ENCODE data around the gene C10orf120. TPM values are rescaled to one million over a fixed set of nuclear protein-coding genes. Genes with fewer than 3 reads are reported as not detected.

C10orf120 gene
- polyA plus RNA-seq (ENCODE audit: insufficient read length in 12 of 12), result not detected
- long read RNA-seq, donor 1, result 0 reads
- long read RNA-seq, donor 2, result 0 reads
- long read RNA-seq, donor 3, result 0 reads
- long read RNA-seq, donor 4, result 0 reads
- long read RNA-seq, donor 5, result 0 reads
- long read RNA-seq, donor 6, result 0 reads
- long read RNA-seq, donor 7, result 0 reads
- long read RNA-seq, donor 8, result 0 reads
- long read RNA-seq, donor 9, result 0 reads
- long read RNA-seq, donor 10, result 0 reads
- long read RNA-seq, donor 11, result 0 reads

DNA sequence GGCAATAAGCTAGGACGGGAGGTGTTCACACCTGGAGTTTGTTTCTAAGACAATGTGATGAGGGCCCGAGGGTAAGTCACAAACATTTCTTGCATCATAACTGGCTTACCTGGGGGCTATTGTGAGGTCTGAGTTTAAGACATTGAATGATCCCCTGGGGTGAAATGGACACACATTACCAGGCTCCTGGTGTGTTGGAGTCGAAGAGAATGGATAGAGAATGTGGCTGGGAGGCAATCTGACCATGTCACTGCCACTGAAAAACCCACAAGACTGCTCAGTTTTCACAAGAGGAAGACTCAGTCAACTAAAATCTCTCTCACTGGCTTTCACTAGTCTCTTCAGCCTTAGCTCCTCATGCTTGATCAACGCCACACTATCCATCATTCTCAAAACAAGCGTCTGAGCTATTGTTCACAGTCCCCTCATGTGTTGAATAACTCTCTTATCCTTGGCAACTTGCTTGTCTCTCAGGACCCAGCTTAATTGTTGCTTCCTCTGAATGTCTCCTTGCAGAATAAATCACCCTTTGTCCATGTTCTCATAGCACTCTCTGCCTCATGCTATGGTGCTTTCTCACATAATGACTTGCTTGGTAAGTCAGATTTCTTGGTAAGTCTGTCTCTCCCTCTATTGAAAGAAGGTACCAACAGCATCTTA, at the start of gene C10orf120:
Gene C10orf120 (minus strand): TSS at position 51 of the 660 bp plus-strand sequence. CDS start 56 bp downstream, outside the sequence.
- no peak for DNase-seq

DNA sequence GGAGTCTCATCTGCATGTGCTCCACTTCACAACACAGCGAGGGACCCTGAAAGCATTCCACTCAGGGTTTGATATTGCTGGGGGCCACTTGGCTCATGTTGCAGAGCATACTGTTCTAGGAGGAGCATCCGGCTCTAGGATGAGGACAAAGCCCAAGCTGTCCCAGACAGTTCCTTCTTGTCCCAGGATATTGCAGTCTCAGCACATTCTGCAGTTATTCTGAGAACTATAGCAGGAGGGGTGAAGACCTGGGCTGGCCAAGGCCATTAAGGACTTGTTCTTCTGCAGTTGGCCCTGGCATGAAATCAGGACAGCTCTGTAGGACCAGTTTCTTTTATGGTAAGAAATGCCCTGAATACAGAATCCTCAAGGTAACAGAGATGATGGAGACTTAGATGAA, 48.9 kb upstream of the C10orf120 start:
- no peak for DNase-seq

DNA sequence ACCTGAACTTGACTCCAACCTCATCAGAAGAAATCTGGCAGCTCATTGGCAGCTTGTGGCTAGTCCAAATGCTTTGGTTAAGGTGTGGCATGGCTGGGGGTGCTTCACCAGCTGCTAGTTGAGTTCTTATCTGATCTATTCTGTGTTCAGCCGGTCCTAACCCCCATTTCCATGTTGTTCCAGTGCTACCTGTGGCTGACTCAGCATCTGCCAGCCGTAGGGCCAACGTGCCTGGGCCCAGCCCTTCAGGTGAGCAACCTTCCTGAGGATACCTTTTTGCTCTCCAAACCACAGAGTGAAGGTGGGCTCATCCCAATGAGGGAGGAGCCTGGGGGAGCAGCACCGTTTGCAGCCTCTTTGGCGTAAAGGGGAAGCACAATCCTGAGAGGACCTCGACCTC, 46.8 kb upstream of the C10orf120 start:
- DNase-seq, result no peak

DNA sequence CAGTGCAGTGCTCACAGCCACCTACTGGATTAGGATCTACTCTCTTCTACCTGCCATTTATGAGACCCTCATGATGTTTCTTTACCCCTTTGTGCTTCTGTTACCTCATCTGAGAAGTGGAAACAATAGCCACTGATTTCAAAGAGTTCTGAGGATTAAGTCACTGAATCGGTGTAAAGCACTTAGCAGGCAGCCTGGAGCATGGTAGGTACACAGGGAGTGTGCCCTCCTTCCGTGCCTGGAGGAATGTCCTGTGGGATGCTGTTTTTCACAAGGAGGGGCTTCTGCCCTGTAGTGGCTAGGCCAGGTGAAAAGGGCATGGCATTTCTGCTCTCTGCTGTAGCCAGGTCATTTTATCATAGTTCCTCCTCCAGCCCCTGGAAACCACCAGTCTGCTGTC, 44.6 kb upstream of the C10orf120 start:
- DNase-seq, result no peak

DNA sequence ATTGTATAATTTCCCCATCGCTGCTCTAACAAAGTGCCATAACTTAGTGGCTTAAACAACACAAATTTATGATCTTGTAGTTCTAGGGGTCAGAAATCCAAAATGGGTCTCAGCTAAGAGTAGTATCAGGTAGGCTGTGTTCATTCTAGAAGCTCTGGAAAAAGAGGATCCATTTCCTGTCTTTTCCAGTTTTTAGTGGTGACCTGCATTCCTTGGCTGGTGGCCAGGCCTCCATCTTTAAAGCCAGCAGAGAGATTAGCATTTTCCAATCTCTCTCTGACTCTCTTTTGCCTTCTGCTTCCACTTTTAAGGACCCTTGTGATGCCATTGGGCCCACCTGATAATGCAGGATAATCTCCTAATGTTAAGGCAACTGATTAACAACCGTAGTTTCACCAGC, 41.0 kb upstream of the C10orf120 start:
- DNase-seq, result no peak

DNA sequence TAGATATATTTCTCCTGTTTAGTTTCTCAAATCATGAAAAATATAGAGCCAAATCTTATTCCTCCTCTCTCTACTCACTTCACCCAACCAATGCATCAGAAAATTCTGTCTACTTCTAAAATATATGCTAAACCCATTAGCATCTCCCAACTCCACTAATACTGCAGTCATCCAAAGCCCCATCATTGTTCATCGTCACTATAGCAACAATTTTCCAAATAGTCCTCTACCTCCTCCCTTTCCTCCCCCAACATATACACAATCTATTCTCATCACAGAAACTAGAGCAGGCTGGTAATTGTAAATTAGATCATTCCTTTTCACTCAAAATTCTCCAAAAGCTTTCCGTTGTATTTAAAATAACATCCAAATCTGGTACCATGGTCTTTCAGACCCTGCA, 38.4 kb upstream of the C10orf120 start:
- DNase-seq, result no peak

DNA sequence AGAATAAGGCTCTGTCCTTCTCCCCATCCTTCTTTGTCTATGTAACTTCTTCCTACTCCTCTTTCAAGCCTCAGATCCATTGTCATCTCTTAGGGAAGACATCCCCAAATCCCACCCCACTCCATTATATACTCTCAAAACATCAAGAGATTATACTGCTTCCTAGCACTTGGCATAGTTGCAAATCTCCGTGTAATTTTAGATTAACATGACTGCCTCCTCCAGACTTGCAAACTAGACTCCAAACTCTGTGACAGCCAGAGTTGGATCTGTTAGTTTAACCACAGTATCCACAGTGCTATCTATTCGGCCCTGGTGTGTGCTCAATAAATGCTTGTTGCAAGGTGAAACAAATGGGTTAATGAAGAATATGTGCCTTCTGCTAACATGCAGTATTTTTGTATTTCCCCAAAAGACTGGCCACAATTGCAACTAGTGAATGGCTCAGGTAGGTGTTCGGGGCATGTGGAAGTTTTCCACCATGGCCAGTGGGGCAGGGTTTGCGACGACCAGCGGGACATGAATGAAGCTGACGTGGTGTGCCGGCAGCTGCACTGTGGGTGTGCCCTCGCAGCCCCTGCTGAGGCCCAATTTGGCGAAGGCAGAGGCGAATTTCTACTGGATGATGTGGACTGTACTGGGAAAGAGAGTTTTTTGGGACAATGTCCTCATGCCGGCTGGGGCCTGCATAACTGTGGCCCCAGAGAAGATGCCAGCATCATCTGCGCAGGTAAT, 34.5 kb upstream of the C10orf120 start:
- no peak for DNase-seq

DNA sequence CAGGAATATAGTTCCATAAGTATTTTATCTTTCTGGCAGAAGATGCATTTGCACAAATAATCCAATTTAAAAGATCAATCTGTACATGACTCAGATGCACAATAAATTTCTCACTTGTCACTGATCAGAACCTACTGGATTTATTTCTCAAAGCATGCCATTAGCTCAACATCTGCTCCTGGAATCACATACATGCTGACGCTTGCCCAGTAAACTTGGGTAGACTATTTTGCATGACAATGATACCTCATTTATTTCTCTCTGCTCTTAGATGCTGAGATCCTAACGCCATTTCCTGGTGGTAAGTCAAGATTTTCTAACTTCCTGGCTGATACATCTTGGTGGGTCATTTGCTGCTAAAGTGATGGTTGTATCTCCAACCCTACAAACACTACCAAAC, 33.8 kb upstream of the C10orf120 start:
- DNase-seq, result no peak

DNA sequence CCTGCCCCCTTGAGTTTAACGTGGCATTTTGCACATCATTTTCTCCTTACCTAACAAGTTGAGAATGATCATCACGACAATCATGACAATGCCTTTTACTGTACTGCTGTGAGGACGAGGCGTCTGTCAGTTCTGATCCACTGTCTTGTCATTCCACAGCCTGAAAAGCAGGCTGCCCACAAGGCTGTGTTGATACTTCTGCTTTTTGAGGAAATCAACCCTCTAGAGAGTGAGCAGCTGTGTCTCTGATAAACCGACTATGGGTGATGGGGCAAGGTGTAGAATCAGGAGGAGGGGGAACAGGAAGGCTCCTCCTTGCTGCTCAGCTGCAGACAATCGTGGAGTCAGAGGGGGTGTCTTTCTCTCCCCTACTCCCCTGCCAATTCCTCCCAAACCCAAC, 30.6 kb upstream of the C10orf120 start:
- no peak for DNase-seq

DNA sequence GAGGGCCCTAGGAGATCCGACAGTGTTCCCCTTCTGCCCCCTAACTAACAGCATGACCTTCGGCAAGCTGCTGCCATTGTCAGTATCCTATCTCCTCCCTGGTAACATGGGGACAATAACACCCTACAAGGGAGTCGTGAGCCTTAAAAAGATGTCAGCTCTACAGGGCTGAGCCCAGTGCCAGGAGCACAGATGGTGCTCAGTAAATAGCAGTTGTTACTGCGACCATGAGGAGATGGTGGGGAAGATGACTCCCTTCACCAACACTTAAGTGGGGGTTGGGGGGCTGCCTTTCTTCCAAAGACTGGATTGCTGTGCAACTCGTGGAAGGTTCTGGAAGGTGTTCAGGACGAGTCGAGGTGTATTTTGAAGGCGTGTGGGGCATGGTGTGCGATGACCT, 29.5 kb upstream of the C10orf120 start:
- no peak for DNase-seq

DNA sequence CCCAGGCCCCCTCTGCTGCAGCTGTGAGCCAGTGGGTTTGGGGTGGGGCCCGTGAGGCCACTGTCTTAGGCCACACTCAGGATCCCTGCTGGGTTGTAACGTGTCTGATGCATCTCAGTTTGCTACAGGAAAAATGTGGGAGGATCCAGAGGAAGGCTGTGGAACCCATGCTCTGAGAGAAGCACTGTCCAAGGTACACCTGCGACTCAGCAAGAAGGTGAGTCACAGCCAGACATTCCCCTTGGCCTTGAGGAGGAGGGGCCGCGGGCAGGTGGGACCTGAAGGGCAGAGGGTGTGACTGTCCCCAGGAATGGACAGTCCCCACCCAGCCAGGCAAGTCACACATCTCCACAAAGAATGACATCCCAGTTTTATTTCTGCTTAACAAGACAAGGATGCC, 27.8 kb upstream of the C10orf120 start:
- no peak for DNase-seq

DNA sequence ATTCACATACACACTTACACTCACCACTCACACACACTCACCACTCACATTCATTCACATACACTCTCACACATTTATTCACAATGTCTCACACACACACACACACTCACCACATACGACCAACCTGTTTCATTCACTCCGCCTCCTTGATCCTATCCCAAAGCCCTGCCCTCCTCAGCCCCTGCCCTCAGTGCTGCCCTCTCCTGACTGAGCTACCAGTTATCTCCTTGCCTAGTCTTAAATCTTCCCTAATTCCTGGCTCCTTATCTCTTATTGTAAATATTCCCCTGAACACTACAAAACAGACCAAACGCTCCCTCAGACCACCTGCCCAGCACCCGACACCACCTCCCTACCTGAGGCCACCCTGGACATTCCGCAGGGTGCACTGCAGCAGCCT, 26.1 kb upstream of the C10orf120 start:
- no peak for DNase-seq

DNA sequence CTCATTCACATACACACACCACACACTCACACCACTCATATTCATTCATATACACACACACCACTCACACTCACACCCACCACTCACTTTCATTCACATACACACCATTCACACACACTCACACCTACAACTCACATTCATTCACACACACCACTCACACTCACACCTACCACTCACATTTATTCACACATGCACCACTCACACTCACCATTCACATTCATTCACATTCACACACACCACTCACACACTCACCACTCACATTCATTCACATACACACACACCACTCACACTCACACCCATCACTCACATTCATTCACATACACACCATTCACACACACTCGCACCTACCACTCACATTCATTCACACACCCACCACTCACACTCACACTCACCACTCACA, 25.4 kb upstream of the C10orf120 start:
- no peak for DNase-seq

DNA sequence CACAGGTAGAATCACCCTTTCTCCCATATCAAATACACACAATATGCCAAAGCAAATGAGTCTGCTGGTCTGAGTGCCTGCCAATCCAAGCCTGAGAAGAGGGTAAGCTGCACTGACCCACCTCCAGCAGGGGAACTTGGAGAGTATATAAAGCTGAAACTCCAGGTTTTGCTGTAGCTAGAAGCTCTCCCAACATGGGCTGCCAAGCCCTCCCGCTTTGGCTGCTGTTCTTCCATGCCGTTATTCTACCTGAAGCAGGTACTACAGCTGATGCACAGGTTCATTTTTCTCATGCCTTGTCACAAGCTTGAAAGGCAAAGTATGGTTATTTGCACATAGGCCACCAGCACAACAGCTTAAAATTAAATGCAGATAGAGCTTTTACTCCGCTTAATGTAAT, 21.5 kb upstream of the C10orf120 start:
- no peak for DNase-seq

DNA sequence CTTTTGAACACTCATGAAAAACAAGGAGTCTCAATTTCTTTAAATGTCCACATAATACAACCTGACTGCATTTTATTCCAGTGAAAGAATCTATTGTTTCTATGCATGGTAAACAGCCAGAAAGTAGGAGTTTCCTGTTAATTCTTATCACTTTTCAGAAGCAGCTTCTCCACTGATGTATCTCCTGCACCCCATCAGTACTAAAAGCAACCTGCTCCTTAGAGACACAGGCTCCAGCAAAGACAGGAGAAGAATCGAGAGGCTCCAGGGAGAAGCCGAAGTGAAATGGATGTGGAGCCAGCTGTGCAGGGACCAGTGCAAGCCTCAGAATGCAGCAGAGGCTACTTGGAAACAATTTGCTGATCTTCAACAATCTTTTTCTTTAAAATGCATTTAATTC, 16.4 kb upstream of the C10orf120 start:
- no peak for DNase-seq

DNA sequence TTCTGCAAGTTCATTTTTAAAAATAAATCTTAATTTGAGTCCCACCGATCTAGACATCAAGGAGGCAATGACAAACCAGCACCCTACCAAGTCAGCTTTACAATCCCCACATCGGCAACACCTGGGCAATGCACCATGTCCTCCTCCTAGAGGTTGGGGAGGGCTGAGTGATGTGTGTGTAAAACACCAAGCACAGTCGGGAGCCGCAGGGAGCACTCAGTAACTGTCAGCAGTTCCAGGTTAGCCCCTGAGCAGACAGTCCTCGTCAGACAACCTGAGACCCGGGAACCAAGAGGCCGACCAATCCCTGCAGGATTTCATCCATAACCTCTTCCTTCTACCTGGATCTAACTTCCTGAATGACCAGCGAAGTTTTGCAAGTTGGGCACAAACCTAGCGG, 15.9 kb upstream of the C10orf120 start:
- no peak for DNase-seq

DNA sequence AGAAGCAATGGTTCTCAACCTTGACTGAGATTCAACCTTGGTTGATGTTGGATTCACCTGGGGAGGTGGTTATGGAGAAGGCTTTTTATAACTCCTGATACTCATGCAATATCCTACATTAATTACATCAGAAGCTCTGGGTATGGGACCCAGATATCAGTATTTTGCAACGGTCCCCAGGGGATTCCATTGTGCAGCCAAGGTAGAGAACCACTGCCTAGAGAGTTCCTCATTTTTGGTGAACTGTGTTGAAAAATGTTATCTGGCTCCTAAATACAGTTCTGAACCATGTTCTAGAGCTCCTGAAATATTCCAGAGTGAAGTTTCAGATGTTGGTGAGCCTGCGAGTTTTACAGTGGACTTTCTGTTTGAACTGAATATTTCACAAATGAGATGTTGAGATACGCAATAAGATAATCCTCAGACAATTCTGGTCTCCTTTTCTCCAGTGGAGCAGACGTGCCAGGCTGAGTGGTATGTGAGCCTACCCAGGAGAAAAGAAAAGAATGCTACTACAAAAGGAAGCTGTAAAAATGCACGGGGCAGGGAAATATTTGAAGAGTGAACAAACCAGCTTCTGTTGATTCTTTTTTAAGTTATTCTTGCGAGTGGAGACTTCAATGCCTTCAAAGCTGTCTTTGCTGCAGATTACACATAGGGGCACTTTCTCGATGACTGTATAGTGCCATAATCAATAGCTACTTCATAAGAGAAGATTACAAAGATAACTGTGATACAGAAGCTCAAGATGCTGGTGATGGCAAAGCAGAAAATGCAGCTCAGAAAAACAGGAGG, 13.6 kb upstream of the C10orf120 start:
- DNase-seq, result no peak

DNA sequence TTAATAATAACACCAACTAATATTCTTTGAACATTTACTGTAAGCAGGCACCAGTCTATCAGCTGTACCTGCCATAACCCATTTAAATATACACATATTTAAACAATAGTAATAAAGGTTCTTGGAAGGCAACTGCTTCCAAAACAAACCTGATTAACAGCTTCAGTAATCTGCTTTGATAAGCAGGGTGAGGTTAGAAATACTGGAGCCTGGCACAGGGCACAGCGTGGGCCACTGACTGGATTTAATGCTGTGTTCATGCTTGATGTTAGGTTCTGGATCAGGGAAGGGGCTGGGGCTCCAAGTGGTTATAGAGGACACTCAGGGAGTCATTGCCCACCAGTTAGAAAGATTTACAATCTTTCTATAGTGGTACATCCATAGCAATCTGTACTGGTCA, 10.9 kb upstream of the C10orf120 start:
- no peak for DNase-seq

DNA sequence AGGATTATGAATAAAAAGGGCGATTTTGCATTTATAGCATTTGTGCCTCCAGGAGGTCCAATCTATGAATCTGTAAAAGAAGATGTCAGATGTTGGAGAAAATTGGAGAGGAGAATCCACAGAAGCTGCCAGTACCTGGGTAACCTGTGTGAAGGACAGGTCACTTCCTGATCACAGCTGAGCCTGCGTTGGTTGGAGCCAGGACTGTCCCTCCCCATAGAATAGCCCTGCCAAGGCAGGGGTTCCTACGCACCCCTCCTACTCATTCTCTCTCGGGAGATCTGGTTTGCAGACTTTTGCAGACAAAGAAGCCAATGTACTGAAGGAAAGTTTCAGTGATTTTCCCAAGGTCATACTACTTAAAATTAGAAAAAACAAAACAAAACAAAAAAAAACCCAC, 10.3 kb upstream of the C10orf120 start:
- no peak for DNase-seq

DNA sequence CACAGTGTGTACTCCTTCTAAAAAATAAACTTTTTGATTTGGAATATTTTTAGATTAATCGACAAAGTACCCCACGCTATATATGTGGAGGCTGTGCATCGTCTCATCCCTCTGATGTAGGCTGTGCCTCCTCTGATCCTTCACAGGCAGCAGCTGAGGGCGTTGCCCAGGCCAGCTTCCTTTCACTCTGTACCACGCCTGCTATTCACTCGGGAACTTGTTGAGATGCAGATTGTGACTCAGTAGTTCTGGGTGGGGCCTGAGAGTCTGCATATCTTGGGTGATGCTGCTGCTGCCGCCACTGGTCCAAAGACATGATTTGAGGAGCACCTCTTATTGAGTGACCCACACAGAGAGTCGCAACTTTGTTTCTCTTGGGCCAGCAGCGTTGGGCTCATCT, 7.9 kb upstream of the C10orf120 start:
- DNase-seq, result no peak

DNA sequence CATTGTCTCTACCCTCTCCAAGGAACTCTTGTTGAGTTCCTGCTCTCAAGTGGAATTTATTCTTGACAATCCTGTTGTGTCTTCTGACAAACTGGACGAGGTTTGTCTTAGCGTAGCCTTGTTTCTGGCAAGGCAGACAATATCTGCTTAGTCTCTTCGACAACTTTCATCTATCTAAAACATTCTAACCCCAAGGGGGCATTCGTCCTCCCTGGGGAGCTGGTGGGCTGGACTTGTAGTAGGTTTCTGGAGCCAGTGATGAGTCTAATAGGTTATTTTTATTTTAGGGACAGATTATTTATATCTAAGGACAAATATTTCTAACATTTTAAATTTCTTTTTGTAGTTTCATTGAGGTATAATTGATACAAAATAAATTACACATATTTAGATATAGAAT, 7.3 kb upstream of the C10orf120 start:
- DNase-seq, result no peak

DNA sequence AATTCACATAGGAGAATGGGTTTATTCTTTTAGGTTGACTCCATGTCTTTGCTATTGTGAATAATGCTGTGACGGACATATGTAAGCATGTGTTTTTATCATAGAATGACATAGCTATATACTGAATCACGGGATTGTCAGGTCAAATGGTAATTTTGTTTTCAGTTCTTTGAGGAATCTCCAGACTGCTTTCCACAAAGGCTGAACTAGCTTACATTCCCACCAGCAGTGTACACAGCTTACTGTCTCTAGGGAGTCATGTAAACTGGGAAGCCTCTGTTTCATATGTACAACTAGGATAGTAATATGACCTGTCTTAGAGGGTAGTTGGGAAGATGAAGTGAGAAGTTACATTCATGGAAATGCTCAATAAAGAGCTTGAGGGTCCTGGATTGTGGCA, 6.8 kb upstream of the C10orf120 start:
- no peak for DNase-seq
